Kidney (tissue), 14 donors: Measurements from ENCODE around the gene RBM47. TPM values are rescaled to one million over a fixed set of nuclear protein-coding genes. Genes with fewer than 3 reads are reported as not detected.

Experiments
- DNase-seq, 5 donors: peaks; one replicate each; pipeline ENCODE4 v3.0.0-alpha.2; 2013 to 2020
- FAIRE-seq: peaks from 2 replicates; lab custom pipeline; 2012; peaks lifted over from hg19 to GRCh38; lab: Jason Lieb, UNC
- H3K27ac ChIP-seq, 2 donors: one replicate each; pipeline ENCODE4 v1.7.0; 2013; ENCODE audit warnings: low read depth in 2 of 2, low read length in 2 of 2, inconsistent platforms in 1 of 2
- H3K27me3 ChIP-seq: one replicate; pipeline ENCODE4 v1.7.1; 2013; ENCODE audit warnings: low read length, inconsistent platforms; ENCODE audit not compliant: control insufficient read depth, insufficient read depth
- H3K36me3 ChIP-seq, 3 donors: one replicate each; pipeline versions ENCODE4 v1.7.0 to v1.7.1; 2013; ENCODE audit warnings: low read length in 3 of 3, control low read depth in 1 of 3, inconsistent platforms in 1 of 3; ENCODE audit not compliant: insufficient read depth in 3 of 3, control insufficient read depth in 2 of 3
- H3K4me1 ChIP-seq, 3 donors: one replicate each; pipeline versions ENCODE4 v1.7.0 to v1.7.1; 2013; ENCODE audit warnings: low read length in 3 of 3, inconsistent platforms in 1 of 3, low read depth in 1 of 3; ENCODE audit not compliant: control insufficient read depth in 2 of 3, insufficient read depth in 2 of 3
- H3K4me3 ChIP-seq, 3 donors: one replicate each; pipeline versions ENCODE4 v1.7.0 to v1.8.1; 2013; ENCODE audit warnings: low read length in 3 of 3, control low read depth in 1 of 3, inconsistent platforms in 1 of 3
- H3K9ac ChIP-seq, 3 donors: one replicate each; pipeline versions ENCODE4 v1.7.0 to v1.7.1; 2013; ENCODE audit warnings: low read length in 3 of 3, control low read depth in 1 of 3, inconsistent platforms in 1 of 3
- H3K9me3 ChIP-seq, 3 donors: one replicate each; pipeline versions ENCODE4 v1.7.0 to v1.7.1; 2013; ENCODE audit warnings: low read length in 3 of 3, control low read depth in 1 of 3, inconsistent platforms in 1 of 3; ENCODE audit not compliant: control insufficient read depth in 2 of 3, insufficient read depth in 1 of 3
- CTCF ChIP-seq: IDR thresholded peaks from 3 replicates; pipeline ENCODE4 v1.5.1; 2012; ENCODE audit warnings: mild to moderate bottlenecking, moderate library complexity, borderline replicate concordance; ENCODE audit not compliant: insufficient read depth; ENCODE audit errors: extremely low read depth
- intact Hi-C: fragments of 100-400 bp; cut with DNase I; formaldehyde crosslinking; loops from one replicate; pipeline ENCODE4 v1.11.1; 2022
- polyA plus RNA-seq: library from polyadenylated mRNA; stranded (reverse); fragments of 350-450 nt; fragmentation: Illumina TruSeq; extraction: RNeasy Lipid Tissue Mini Kit (QIAGEN cat#74804); gene quantifications from one replicate; pipeline ENCODE4 v1.2.3, GENCODE V29; 2014; ENCODE audit warnings: low read depth, low replicate concordance; ENCODE audit not compliant: insufficient read depth
- total RNA-seq: library from RNA; stranded (reverse); fragmentation: NEBNext Ultra II Directional; extraction: Animal tissue kit (Norgen Biotek cat#: 25700); gene quantifications from one replicate; pipeline ENCODE4 v1.2.1, GENCODE V29; 2021
- donor health status: control.
- donor health status: control.
- donor health status: control.
- donor health status: control.
- donor health status: control.
- donor health status: DM: yes; HTN: yes; CAD: no.
- donor health status: Normal renal cell carcinoma (clear cell type).

Gene RBM47
- total and polyA plus RNA-seq, 2 donors from 2014 or later = 61.5 to 124 TPM

DNA sequence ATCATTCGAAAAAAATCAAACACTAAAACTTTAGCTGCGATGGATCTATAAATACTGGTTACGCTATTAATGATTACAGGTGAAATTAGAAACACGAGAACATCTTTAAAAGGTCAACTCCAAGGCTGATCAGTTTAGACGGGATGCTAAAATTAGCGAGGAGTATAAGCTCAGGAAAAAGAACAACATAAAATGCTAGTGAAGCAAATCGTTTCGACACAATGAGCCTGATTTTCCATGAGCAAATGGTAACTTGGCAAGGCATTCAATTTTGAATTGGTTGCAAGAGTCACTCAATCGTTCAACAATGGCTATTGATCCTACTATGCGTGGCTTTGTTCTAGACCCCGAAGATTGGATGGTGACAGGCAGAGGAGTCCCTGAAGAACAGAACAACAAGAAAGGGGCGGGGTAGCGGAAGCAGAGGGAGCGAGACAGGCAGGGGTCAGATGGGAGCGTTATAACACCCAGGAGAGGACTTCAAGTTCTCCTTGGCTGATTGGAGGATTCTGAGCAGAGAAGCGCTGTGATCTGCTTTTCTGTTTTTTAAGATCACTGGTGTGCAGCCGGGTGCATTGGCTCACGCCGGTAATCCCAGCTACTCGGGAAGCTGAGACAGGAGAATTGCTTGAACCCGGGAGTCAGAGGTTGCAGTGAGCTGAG lies 146.5 kb downstream of the RBM47 start:
- Histone ChIP-seq H3K27ac (peak overlapping the region; percentile 14 to 18), H3K9ac (no peak overlapping the region), H3K4me1 (peaks cover 0 to 37% (median 13%) of the 10 kb centered on the region in 3 donors), H3K36me3 (no peaks in the 10 kb centered on the region), H3K9me3 (no peaks in the 10 kb centered on the region), H3K4me3 (no peak overlapping the region), H3K27me3 (no peaks in the 10 kb centered on the region)
- FAIRE-seq (no peak), DNase-seq (peak in 4 of 5 donors; percentile 42 to 56 (median 52))
- TF ChIP-seq CTCF = no peak
- intact Hi-C loops = no loop called here

GRCh38 chr4:40481977-40482376 lies 147.7 kb downstream of the RBM47 start:
- no peak for DNase-seq
- peak overlapping the region in 1 of 2 donors; percentile 51 for H3K27ac ChIP-seq
- peaks cover 0 to 37% (median 11%) of the 10 kb centered on the region in 3 donors for H3K4me1 ChIP-seq
- no peak for TF ChIP-seq CTCF
- intact Hi-C loops = no loop called here
- no peaks in the 10 kb centered on the region for H3K36me3 ChIP-seq
- H3K4me3 ChIP-seq = no peak overlapping the region
- no peak overlapping the region for H3K9ac ChIP-seq
- no peak for FAIRE-seq
- H3K27me3 ChIP-seq = no peaks in the 10 kb centered on the region
- H3K9me3 ChIP-seq = no peaks in the 10 kb centered on the region

DNA sequence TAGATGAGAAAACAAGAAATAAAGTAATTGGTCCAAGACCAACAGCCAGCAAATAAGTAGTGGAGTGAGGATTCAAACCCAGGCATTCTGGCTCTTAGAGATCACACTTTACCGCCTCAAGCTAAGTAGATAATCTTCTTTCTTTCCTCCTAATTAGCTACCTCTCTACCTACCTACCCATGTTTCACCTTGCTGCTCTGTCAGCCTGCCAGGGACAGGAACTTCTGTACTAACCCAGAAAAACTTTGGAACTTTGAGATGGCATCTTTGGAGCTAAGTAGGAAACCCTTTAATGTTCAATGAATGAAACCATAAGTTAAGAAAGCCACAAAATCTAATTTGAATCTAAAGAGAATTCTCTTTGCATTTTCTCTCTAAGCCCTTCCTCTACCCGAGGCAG lies 149.4 kb downstream of the RBM47 start:
- Histone ChIP-seq H3K4me3 (no peak overlapping the region), H3K27ac (peak overlapping the region; percentile 13 to 41), H3K27me3 (no peaks in the 10 kb centered on the region), H3K4me1 (peaks cover 0 to 35% (median 14%) of the 10 kb centered on the region in 3 donors), H3K36me3 (no peaks in the 10 kb centered on the region), H3K9ac (no peak overlapping the region), H3K9me3 (no peaks in the 10 kb centered on the region)
- no peak for FAIRE-seq
- no peak for TF ChIP-seq CTCF
- intact Hi-C loops = no loop called here
- no peak for DNase-seq
